Caco-2 (cell line): Measurements from ENCODE around the gene PRR35. TPM values are rescaled to one million over a fixed set of nuclear protein-coding genes. Genes with fewer than 3 reads are reported as not detected.

Experiments
- BruUV-seq: library from RNA; stranded (reverse); fragments of 400-500 nt; replicated peaks from 2 replicates; lab custom pipeline; 2021; lab: Mats Ljungman, UMichigan
- CTCF ChIA-PET: fragments of 300-600 bp; sonication (Branson Sonifier 250); formaldehyde crosslinking; loops from one replicate; lab custom pipeline; 2022; ENCODE audit warnings: antibody characterized with exemption; lab: Charles Lee
- POLR2A ChIA-PET: fragments of 300-600 bp; sonication (Branson Sonifier 250); formaldehyde crosslinking; loops from one replicate; lab custom pipeline; 2022; ENCODE audit warnings: antibody characterized with exemption; lab: Charles Lee
- DNase-seq, 2 experiments: peaks; one replicate each; pipeline versions ENCODE4 v3.0.0 to v3.0.0-alpha.2; 2020 to 2022
- H3K27me3 ChIP-seq: replicated peaks from 2 replicates; pipeline ENCODE4 v1.6.0; 2011; ENCODE audit warnings: low read length; ENCODE audit not compliant: control insufficient read depth, insufficient read depth
- H3K36me3 ChIP-seq: 2 replicates; pipeline ENCODE4 v1.5.1; 2011; ENCODE audit warnings: low read length; ENCODE audit not compliant: control insufficient read depth, insufficient read depth
- H3K4me1 ChIP-seq: fragments of 250-450 bp; sonication (Bioruptor Pico); 2 replicates; pipeline ENCODE4 v1.5.1; 2020; ENCODE audit warnings: mild to moderate bottlenecking
- H3K4me3 ChIP-seq: 2 replicates; pipeline ENCODE4 v1.5.1; 2011; ENCODE audit warnings: low read depth, mild to moderate bottlenecking, control low read depth, low read length
- H3K9me3 ChIP-seq: fragments of 250-450 bp; sonication (Bioruptor Pico); 2 replicates; pipeline ENCODE4 v1.5.1; 2020; ENCODE audit warnings: mild to moderate bottlenecking, moderate library complexity
- H3K27ac Mint-ChIP-seq: one replicate; pipeline ENCODE4 v1.8.0; 2022; ENCODE audit warnings: mixed read lengths; ENCODE audit not compliant: unreplicated experiment
- H3K27me3 Mint-ChIP-seq: one replicate; pipeline ENCODE4 v1.8.0; 2022; ENCODE audit warnings: mixed read lengths; ENCODE audit not compliant: insufficient read depth, unreplicated experiment
- H3K36me3 Mint-ChIP-seq: one replicate; pipeline ENCODE4 v1.8.0; 2022; ENCODE audit warnings: mild to moderate bottlenecking, mixed read lengths; ENCODE audit not compliant: insufficient read depth, unreplicated experiment
- H3K4me1 Mint-ChIP-seq: one replicate; pipeline ENCODE4 v1.8.0; 2022; ENCODE audit warnings: low read depth, mixed read lengths; ENCODE audit not compliant: unreplicated experiment
- H3K4me3 Mint-ChIP-seq: one replicate; pipeline ENCODE4 v1.8.0; 2022; ENCODE audit warnings: mild to moderate bottlenecking, moderate library complexity, mixed read lengths; ENCODE audit not compliant: unreplicated experiment
- H3K9me3 Mint-ChIP-seq: one replicate; pipeline ENCODE4 v1.8.0; 2022; ENCODE audit warnings: mixed read lengths; ENCODE audit not compliant: unreplicated experiment
- CTCF ChIP-seq, 2 experiments: fragments of 200-600 bp in 1 of 2; IDR thresholded peaks; 1 replicate in 1 of 2; 2 replicates in 1 of 2; pipeline versions ENCODE4 v1.5.1 to v1.8.0; 2011 to 2022; ENCODE audit warnings: antibody characterized with exemption in 1 of 2, control low read depth in 1 of 2, inconsistent platforms in 1 of 2, low read depth in 1 of 2, low read length in 1 of 2, mild to moderate bottlenecking in 1 of 2, moderate library complexity in 1 of 2; ENCODE audit not compliant: insufficient read depth in 1 of 2, severe bottlenecking in 1 of 2, unreplicated experiment in 1 of 2
- intact Hi-C: fragments of 100-400 bp; cut with micrococcal nuclease; formaldehyde crosslinking; loops from one replicate; pipeline ENCODE4 v1.10.0; 2022; ENCODE audit not compliant: unreplicated experiment
- total RNA-seq: library from RNA; stranded (reverse); gene quantifications from 2 replicates; pipeline ENCODE4 v1.2.3, GENCODE V29; 2022

The PRR35 gene
- total RNA-seq, 1 experiment from 2014 or later: not detected

- H3K9me3 ChIP-seq: no peaks in the 10 kb centered on the region
- POLR2A ChIA-PET: no interaction called here
- H3K4me1 ChIP-seq: no peaks in the 10 kb centered on the region
- CTCF ChIA-PET: no interaction called here
- H3K36me3 ChIP-seq: peaks cover 2% of the 10 kb centered on the region
- Mint-ChIP-seq H3K27me3 (no peaks in the 10 kb centered on the region), H3K4me3 (no peak overlapping the region), H3K27ac (no peak overlapping the region), H3K36me3 (peaks cover 9% of the 10 kb centered on the region), H3K4me1 (no peaks in the 10 kb centered on the region), H3K9me3 (no peaks in the 10 kb centered on the region)
- H3K4me3 ChIP-seq: no peak overlapping the region
- no peak for TF ChIP-seq CTCF (IDR thresholded peaks at IDR 0.05; ENCODE audit: insufficient read depth in 1 of 2, low read depth in 1 of 2, low read length in 1 of 2, severe bottlenecking in 1 of 2, unreplicated experiment in 1 of 2)
- BruUV-seq: no TSS peak
- intact Hi-C loops: no loop called here
- no peak for DNase-seq
- H3K27me3 ChIP-seq: no peaks in the 10 kb centered on the region
Measured at GRCh38 chr16:548586-548985, 11.6 kb upstream of the PRR35 start.

GRCh38 chr16:549544-550263 lies 10.5 kb upstream of the PRR35 start:
- POLR2A ChIA-PET: no interaction called here
- DNase-seq: no peak

GRCh38 chr16:551210-551609 lies 9.0 kb upstream of the PRR35 start:
- intact Hi-C loops: no loop called here
- Histone ChIP-seq H3K4me1 (no peaks in the 10 kb centered on the region), H3K4me3 (no peak overlapping the region), H3K27me3 (no peaks in the 10 kb centered on the region), H3K9me3 (no peaks in the 10 kb centered on the region), H3K36me3 (peaks cover 2% of the 10 kb centered on the region)
- no TSS peak for BruUV-seq
- no peak overlapping the region for H3K4me3 Mint-ChIP-seq
- H3K27ac Mint-ChIP-seq: no peak overlapping the region
- CTCF ChIA-PET: no interaction called here
- H3K4me1 Mint-ChIP-seq: no peaks in the 10 kb centered on the region
- POLR2A ChIA-PET: interaction anchor here (0.5 kb wide), 1 partner anchor 81 kb away, joined by 3 read pairs; no protein-coding TSS in a partner anchor
- no peak for DNase-seq
- no peaks in the 10 kb centered on the region for H3K9me3 Mint-ChIP-seq
- H3K27me3 Mint-ChIP-seq: no peaks in the 10 kb centered on the region
- H3K36me3 Mint-ChIP-seq: no peaks in the 10 kb centered on the region
- TF ChIP-seq CTCF (IDR thresholded peaks at IDR 0.05; ENCODE audit: insufficient read depth in 1 of 2, low read depth in 1 of 2, low read length in 1 of 2, severe bottlenecking in 1 of 2, unreplicated experiment in 1 of 2): no peak

More at GRCh38 chr16:549544-550263, 10.5 kb upstream of the PRR35 start:
- H3K27ac Mint-ChIP-seq: no peak overlapping the region
- no peaks in the 10 kb centered on the region for H3K27me3 ChIP-seq
- no TSS peak for BruUV-seq
- H3K4me1 Mint-ChIP-seq: no peaks in the 10 kb centered on the region
- H3K4me3 Mint-ChIP-seq: no peak overlapping the region
- H3K4me3 ChIP-seq: no peak overlapping the region
- no peaks in the 10 kb centered on the region for H3K27me3 Mint-ChIP-seq
- no peak for TF ChIP-seq CTCF (IDR thresholded peaks at IDR 0.05; ENCODE audit: insufficient read depth in 1 of 2, low read depth in 1 of 2, low read length in 1 of 2, severe bottlenecking in 1 of 2, unreplicated experiment in 1 of 2)
- no peaks in the 10 kb centered on the region for H3K4me1 ChIP-seq
- H3K9me3 ChIP-seq: no peaks in the 10 kb centered on the region
- H3K36me3 ChIP-seq: peaks cover 2% of the 10 kb centered on the region
- peaks cover 5% of the 10 kb centered on the region for H3K36me3 Mint-ChIP-seq
- H3K9me3 Mint-ChIP-seq: no peaks in the 10 kb centered on the region
- CTCF ChIA-PET: no interaction called here
- intact Hi-C loops: no loop called here
